Eye (tissue), 1 donor: Measurements from ENCODE around the gene DNTT.
A peak's percentile ranks its signal among the peaks of the same experiment; 100 is the strongest.
"Not testable (repeated sequence)": the region's sequence is repeated elsewhere in the genome, so short reads cannot be mapped to it uniquely, and the experiment has no call there.

Source experiments
- DNase-seq: peaks from one replicate; pipeline ENCODE4 v3.0.0-alpha.2; 2015

DNTT gene

GRCh38 chr10:96276831-96277230, 27.4 kb upstream of the DNTT start:
- no peak for DNase-seq

GRCh38 chr10:96279191-96279641, 25.0 kb upstream of the DNTT start:
- no peak for DNase-seq

DNA sequence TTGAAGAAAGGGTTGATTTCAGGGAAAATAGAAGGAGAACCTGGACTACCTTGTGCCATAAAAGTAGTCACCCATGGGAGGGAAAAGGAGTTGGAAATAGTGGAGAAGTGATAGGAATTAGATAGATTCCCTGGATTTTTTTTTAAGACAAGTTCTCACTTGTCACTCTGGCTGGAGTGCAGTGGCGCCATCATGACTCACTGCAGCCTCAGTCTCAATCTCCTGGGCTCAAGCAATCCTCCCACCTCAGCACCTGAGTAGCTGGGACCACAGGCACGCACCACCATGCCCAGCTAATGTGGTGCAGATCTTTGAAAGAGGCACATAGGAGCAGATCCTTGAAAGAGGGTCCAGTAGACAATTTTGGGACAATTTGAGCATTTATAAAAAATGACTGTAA, 23.4 kb upstream of the DNTT start:
- no peak for DNase-seq

DNA sequence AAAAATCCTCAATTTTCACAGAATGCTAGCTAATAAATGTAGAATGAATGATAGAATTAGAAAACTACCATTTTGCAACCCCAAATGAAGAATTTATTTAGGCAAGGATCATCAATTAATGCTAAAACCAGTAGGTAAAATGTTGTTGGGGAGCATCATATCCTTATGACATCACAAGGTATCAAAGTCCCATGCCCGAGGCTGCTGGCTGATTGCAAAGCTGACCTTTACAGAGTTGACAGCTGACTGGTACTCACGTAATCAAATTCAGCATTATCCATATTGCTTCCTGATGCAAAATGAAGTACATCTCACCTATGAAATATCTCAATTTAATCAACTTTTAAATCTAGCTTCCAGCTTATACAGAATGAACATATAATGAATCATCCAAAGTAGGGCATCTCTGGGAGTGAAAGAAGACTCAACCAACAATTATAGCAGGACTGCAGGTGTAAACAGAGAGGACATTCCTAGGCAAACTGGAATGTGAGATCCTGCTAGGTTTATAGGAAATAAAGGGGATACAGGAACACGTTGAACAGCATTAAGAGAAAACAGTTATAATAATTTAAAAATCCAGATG, 22.7 kb upstream of the DNTT start:
- DNase-seq, result no peak

DNA sequence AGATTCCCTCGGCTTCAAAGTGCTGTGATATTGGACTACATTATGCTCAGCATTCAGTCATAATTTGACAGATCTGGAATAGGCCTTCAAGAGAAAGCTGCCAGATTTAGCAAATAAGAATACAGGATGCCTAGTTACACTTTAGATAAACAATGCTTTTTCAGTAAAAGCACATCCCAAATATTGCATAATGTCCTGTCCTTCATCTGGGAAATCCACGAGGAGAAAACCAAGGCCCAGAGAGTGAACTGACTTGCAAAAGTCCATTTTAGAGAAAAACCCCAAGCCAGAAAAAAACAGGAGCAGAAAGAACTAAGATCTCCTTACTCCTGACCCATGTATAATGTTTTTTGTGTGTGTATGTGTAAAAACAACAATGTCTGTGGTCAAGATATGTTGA, 20.9 kb upstream of the DNTT start:
- no peak for DNase-seq

- no peak for DNase-seq
Observed at GRCh38 chr10:96283756-96284155, 20.5 kb upstream of the DNTT start.

DNA sequence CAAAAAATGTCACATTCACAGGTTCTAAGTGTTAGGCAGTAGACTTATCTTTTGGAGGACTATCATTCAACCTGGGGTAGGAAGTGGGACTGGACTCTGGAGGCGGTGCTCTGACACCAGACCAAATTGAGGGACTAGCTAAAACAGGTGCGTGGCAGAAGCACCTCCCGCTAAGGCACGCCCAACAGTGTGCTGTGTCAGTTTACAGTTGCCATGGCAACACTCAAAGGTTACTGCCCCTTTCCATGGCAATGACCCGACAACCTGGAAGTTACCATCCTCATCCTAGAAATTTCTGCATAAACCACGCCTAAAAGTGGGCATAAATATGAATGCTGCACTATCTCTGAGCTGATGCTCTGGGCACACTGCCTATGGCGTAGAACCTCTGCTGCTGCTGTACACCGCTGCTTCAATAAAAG, 18.9 kb upstream of the DNTT start:
- DNase-seq, result no peak

- peak; percentile 20 for DNase-seq
Observed at GRCh38 chr10:96287392-96288105, 16.7 kb upstream of the DNTT start.

DNA sequence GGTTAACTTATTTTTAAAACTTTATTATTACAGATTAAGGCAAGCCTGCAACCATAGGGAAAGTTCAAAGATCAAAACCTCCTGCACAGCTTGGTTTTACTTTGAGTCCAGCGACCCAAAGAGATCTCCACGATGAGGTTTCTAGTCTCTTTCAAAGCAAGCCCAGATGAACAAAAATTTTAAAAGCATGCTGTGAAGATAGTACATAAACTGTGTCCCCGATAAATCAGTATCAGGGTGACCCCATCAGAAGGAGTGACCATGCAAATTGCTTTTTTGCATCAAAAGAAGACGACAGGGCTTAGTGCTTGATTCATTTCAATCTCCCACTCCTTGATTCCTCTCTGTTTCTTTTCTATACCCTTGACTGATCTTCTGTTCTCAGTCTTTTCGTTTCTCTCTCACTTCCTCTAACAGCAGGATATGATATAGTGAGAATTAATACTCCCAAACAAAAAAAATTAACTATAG, 16.0 kb upstream of the DNTT start:
- DNase-seq, result no peak

DNA sequence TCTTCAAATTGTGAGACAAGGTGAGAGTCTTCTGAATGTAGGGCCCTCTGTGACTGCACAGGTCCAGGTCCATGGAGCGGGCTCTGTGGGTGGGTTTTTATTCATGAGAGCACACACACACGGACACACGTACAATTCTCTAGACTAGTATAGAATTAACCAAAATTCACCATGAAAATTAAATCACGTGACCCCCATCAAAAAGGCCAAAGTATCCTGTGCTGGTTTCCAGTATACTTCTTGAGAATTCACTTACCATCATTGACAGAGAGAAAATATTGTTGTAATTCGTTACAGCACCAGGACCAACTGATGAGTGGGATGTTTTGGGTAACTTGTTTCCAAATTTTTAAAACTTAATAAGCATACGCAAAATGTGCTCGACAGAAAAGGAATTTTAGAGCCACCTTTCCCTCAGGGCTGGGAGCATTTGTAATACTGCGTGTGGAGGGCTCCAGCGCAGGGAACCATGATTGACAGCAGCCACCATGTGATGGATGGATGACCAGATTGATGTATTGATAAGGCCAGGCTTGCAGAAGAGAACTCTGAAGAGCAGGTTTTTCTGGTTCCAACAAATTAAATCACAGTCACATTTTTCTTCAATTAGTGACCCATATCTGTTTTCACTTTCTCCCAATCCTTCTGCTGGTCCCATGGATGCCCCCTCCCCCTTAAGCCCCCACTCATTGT, 14.9 kb upstream of the DNTT start:
- DNase-seq, result no peak

DNA sequence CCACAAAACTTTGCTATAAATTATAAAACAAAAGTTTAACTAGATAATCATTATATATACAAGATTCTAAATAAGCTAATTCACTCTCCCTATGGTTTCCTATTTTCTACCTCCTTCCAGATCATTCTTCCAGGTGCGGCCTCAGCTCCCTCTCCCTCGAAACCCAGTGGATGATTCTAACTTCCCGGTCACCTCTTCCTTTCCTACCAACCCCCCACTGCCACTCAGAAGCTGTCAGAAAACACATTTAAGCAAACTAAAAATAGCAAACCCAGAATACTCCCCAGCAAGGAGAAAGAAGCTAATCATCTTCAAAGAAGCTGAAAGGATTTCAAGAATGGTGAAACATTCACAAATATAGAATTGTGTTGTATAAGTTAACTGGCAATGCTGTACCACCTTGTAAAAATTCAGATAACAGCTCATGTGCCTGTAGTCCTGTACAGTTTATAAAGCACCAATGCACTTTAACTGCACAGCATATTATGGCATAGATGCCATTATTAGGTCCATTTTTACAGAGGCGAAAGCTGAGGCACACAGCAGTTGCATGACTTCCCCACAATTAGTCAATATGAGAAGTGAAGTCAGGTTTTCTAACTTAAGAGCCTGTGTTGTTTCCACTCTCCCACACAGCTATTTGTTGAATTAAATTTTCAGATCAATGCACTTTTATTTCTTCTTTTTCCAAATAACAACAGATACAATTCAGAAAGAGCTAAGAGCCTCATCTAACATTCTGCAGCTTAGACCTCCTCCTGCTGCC, 13.7 kb upstream of the DNTT start:
- DNase-seq, result no peak

GRCh38 chr10:96292971-96293920, 11.0 kb upstream of the DNTT start:
- peak; percentile 67 for DNase-seq

GRCh38 chr10:96295475-96295874, 8.8 kb upstream of the DNTT start:
- no peak for DNase-seq

DNA sequence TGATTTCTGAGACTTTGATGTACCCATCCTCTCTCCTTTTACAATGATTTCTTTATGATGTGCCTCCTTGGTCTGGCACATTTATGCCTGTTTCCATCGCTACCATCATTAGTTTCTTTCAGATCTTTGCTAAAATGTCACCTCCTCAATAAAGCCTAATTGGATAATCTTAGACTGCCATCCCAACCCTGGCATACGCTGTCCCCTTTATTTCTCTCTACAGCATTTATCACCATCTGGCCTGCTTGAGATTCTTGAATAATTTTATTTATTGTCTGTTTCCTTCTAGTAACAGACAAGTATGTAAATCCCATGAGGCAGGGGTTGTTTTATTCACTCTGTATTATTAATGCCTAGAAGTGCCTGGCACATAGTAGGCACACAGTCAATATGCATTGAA, 6.7 kb upstream of the DNTT start:
- no peak for DNase-seq

- no peak for DNase-seq
Observed at GRCh38 chr10:96298362-96298761, 5.9 kb upstream of the DNTT start.

GRCh38 chr10:96299383-96299782, 4.9 kb upstream of the DNTT start:
- DNase-seq, result no peak

- DNase-seq, result no peak
Observed at GRCh38 chr10:96301616-96302015, 2.6 kb upstream of the DNTT start.

GRCh38 chr10:96305019-96305418, 785 bp downstream of the DNTT start:
- DNase-seq, result no peak

DNA sequence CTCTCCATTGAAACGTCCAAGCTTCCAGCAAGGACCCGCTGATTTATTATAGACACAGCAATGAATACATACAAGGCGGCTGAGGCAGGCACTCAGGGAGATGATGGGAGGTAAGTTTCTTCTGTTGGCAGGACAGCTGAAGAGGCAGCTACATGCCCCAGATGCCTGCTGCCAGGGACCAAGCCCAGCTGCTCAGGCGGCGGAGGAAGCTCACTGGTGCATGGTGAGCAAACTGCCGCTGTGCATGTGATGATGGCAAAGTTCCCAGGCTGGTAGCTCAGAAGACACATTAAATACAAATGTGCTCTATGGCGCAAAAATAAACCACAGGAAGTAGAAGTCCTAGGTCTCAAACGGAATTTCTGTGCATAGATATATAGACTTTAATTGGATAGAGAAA, 2.3 kb downstream of the DNTT start:
- peak; percentile 14 for DNase-seq

GRCh38 chr10:96308854-96309253, 4.6 kb downstream of the DNTT start:
- not testable (repeated sequence) for DNase-seq

- DNase-seq, result no peak
Observed at GRCh38 chr10:96309628-96310320, 5.5 kb downstream of the DNTT start.

DNA sequence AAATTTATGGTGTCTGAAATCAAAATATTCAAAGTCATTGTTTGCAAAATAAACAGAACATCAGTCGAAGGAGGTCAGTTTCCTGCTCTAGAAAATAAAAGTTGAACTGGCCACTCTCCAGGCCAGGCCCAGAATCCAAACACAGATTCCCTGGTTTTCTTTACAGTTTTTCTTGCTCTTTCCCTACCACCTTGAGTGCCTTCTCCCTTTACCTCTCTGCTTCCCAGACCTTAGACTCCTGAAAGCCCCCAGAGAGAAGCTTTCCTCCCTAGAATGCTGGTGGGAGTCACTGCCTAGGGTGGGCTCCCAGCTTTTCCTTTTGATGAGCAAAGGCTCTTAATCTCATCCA, 6.1 kb downstream of the DNTT start:
- no peak for DNase-seq
